ENCODE results near the gene TIMM8A. TPM values are rescaled to one million over a fixed set of nuclear protein-coding genes. Genes with fewer than 3 reads are reported as not detected.

Gene TIMM8A
- total RNA-seq, 2 donors from 2014 or later, result 18.5 to 20.7 TPM

DNA sequence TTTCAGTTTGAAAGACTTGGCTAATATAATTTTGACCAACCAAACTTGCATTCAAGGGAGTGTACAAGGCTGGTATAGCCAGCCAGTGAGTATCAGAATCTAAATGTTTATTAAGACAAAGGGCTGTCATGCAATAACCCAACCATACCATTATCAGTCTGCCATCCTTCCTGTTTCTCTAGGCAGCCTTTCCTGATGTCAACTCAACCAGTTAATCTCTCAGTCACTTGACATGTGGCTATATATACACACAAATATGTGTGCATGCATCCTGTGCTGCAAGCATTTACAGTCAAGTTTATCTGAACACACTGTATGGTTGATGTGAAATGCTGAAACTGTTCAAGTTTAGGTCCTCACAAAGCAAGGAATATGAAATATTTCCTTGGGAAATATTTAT is 20.3 kb upstream of the TIMM8A start:
- no peaks in the 10 kb centered on the region for H3K36me3 ChIP-seq (ENCODE audit: control insufficient read depth, insufficient read depth, low read length)
- no peaks in the 10 kb centered on the region for H3K9me3 ChIP-seq (ENCODE audit: control insufficient read depth, low read length)
- no peak overlapping the region for H3K9ac ChIP-seq (ENCODE audit: extremely low read depth, low read length, poor library complexity, severe bottlenecking)
- DNase-seq, result no peak
- peaks cover 34% of the 10 kb centered on the region for H3K9me3 Mint-ChIP-seq
- H3K4me3 Mint-ChIP-seq, result no peak overlapping the region
- no peaks in the 10 kb centered on the region for H3K27me3 ChIP-seq (ENCODE audit: control insufficient read depth, insufficient read depth, low read length, poor library complexity, severe bottlenecking)
- peaks cover 2% of the 10 kb centered on the region for H3K27me3 Mint-ChIP-seq (ENCODE audit: insufficient read depth)
- H3K36me3 Mint-ChIP-seq (ENCODE audit: low read depth), result no peaks in the 10 kb centered on the region
- H3K4me3 ChIP-seq (ENCODE audit: low read length), result no peak overlapping the region
- H3K27ac ChIP-seq (ENCODE audit: low read depth, low read length), result no peak overlapping the region
- H3K4me1 ChIP-seq (ENCODE audit: control insufficient read depth, insufficient read depth, low read length), result no peaks in the 10 kb centered on the region
- H3K27ac Mint-ChIP-seq, result no peak overlapping the region
- no peaks in the 10 kb centered on the region for H3K4me1 Mint-ChIP-seq
- TF ChIP-seq, protein P1, sequence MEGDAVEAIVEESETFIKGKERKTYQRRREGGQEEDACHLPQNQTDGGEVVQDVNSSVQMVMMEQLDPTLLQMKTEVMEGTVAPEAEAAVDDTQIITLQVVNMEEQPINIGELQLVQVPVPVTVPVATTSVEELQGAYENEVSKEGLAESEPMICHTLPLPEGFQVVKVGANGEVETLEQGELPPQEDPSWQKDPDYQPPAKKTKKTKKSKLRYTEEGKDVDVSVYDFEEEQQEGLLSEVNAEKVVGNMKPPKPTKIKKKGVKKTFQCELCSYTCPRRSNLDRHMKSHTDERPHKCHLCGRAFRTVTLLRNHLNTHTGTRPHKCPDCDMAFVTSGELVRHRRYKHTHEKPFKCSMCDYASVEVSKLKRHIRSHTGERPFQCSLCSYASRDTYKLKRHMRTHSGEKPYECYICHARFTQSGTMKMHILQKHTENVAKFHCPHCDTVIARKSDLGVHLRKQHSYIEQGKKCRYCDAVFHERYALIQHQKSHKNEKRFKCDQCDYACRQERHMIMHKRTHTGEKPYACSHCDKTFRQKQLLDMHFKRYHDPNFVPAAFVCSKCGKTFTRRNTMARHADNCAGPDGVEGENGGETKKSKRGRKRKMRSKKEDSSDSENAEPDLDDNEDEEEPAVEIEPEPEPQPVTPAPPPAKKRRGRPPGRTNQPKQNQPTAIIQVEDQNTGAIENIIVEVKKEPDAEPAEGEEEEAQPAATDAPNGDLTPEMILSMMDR (conservative IDR thresholded peaks at IDR 0.05), result no peak

DNA sequence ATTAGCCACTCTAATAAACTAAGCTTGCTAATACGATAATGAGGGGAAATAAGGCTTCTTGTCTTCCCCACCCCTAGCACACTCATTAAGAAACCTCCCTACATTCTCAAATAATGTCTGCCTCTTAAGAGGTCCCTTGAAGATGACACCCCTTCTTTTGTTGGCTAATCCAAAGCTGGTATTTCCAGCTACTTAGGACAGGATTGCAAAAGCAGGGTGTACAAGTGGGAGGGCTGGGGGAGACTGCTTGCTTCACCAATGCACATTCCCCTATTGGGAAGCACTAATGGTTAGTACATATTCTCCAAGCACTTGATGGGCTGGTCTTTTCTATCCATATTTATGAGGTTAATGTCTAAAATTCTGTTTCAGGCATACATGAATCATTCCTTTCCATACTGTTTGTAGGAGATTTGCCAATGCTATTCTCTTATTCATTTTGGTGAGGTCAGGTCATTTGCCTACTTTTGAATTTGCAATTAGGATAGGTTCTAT is 16.8 kb upstream of the TIMM8A start:
- Mint-ChIP-seq H3K9me3 (peaks cover 48% of the 10 kb centered on the region), H3K27me3 (ENCODE audit: insufficient read depth) (peaks cover 2% of the 10 kb centered on the region), H3K4me3 (no peak overlapping the region), H3K4me1 (no peaks in the 10 kb centered on the region), H3K27ac (no peak overlapping the region), H3K36me3 (ENCODE audit: low read depth) (no peaks in the 10 kb centered on the region)
- DNase-seq, result no peak
- H3K4me1 ChIP-seq (ENCODE audit: control insufficient read depth, insufficient read depth, low read length), result no peaks in the 10 kb centered on the region
- TF ChIP-seq, protein P1 (conservative IDR thresholded peaks at IDR 0.05), result no peak
- no peak overlapping the region for H3K9ac ChIP-seq (ENCODE audit: extremely low read depth, low read length, poor library complexity, severe bottlenecking)
- no peaks in the 10 kb centered on the region for H3K9me3 ChIP-seq (ENCODE audit: control insufficient read depth, low read length)
- 89% methylated on average over 1 of the region's 1 CpG; no CpG with 5 or more reads in 1 of the 2 experiments for WGBS, 2 experiments (ENCODE audit: insufficient coverage in 1 of 2, insufficient read length in 1 of 2)
- no peaks in the 10 kb centered on the region for H3K27me3 ChIP-seq (ENCODE audit: control insufficient read depth, insufficient read depth, low read length, poor library complexity, severe bottlenecking)
- H3K36me3 ChIP-seq (ENCODE audit: control insufficient read depth, insufficient read depth, low read length), result no peaks in the 10 kb centered on the region
- no peak overlapping the region for H3K4me3 ChIP-seq (ENCODE audit: low read length)
- no peak overlapping the region for H3K27ac ChIP-seq (ENCODE audit: low read depth, low read length)

DNA sequence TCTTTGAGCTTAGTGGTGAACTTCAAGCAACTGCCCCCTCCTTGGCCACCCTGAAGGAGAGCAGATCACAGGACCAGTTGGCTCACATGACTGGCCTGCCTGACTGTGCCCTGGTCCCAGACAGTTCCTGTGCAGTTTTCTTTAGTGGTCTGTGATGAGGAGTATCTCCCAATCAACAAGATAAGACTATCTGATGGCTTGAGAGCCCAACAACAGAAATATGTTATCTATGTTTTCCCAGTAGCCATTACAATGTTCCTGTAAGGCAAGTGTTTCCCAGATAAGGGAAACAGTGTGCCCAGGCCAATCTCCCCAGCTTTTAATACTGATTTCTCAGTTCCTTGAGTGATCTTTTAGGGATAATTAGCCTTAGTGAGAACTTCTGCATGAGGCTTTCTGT is 14.2 kb upstream of the TIMM8A start:
- Mint-ChIP-seq H3K4me3 (no peak overlapping the region), H3K36me3 (ENCODE audit: low read depth) (no peaks in the 10 kb centered on the region), H3K27ac (no peak overlapping the region), H3K4me1 (peaks cover 11% of the 10 kb centered on the region), H3K9me3 (peaks cover 55% of the 10 kb centered on the region), H3K27me3 (ENCODE audit: insufficient read depth) (peaks cover 2% of the 10 kb centered on the region)
- H3K4me1 ChIP-seq (ENCODE audit: control insufficient read depth, insufficient read depth, low read length), result no peaks in the 10 kb centered on the region
- no peak overlapping the region for H3K4me3 ChIP-seq (ENCODE audit: low read length)
- TF ChIP-seq, protein P1 (conservative IDR thresholded peaks at IDR 0.05), result no peak
- H3K27me3 ChIP-seq (ENCODE audit: control insufficient read depth, insufficient read depth, low read length, poor library complexity, severe bottlenecking), result no peaks in the 10 kb centered on the region
- no peaks in the 10 kb centered on the region for H3K36me3 ChIP-seq (ENCODE audit: control insufficient read depth, insufficient read depth, low read length)
- no peak overlapping the region for H3K9ac ChIP-seq (ENCODE audit: extremely low read depth, low read length, poor library complexity, severe bottlenecking)
- no peak for DNase-seq
- H3K9me3 ChIP-seq (ENCODE audit: control insufficient read depth, low read length), result no peaks in the 10 kb centered on the region
- H3K27ac ChIP-seq (ENCODE audit: low read depth, low read length), result no peak overlapping the region
